ENCODE measurements around the gene PJA2.
"Not testable (repeated sequence)": the region's sequence is repeated elsewhere in the genome, so short reads cannot be mapped to it uniquely, and the experiment has no call there.

The PJA2 gene

GRCh38 chr5:109409844-109410388 lies at the start of gene PJA2:
PJA2 (minus strand) TSS chr5:109409974; CDS start chr5:109383433, 26,541 bp downstream.
- peak; percentile 100 for DNase-seq

- peak; percentile 97 for DNase-seq
Observed at GRCh38 chr5:109455598-109456096, 45.9 kb upstream of the PJA2 start.

- peak; percentile 64 for DNase-seq
Observed at GRCh38 chr5:109454731-109455505, 45.1 kb upstream of the PJA2 start.

GRCh38 chr5:109453251-109453650 lies 43.5 kb upstream of the PJA2 start:
- DNase-seq = no peak

- DNase-seq = no peak
Observed at GRCh38 chr5:109452661-109453060, 42.9 kb upstream of the PJA2 start.

- DNase-seq = no peak
Observed at GRCh38 chr5:109451146-109451545, 41.4 kb upstream of the PJA2 start.

GRCh38 chr5:109450129-109450877 lies 40.5 kb upstream of the PJA2 start:
- no peak for DNase-seq

- DNase-seq = no peak
Observed at GRCh38 chr5:109448838-109449237, 39.1 kb upstream of the PJA2 start.

GRCh38 chr5:109439590-109439989 lies 29.8 kb upstream of the PJA2 start:
- DNase-seq = no peak

- DNase-seq = no peak
Observed at GRCh38 chr5:109426075-109426474, 16.3 kb upstream of the PJA2 start.

GRCh38 chr5:109425521-109425920 lies 15.7 kb upstream of the PJA2 start:
- DNase-seq = not testable (repeated sequence)

- DNase-seq = no peak
Observed at GRCh38 chr5:109421956-109422355, 12.2 kb upstream of the PJA2 start.

- no peak for DNase-seq
Observed at GRCh38 chr5:109418712-109419352, 9.1 kb upstream of the PJA2 start.

GRCh38 chr5:109416882-109417281 lies 7.1 kb upstream of the PJA2 start:
- DNase-seq = no peak

GRCh38 chr5:109413921-109414461 lies 4.2 kb upstream of the PJA2 start:
- not testable (repeated sequence) for DNase-seq

GRCh38 chr5:109413458-109413857 lies 3.7 kb upstream of the PJA2 start:
- peak; percentile 22 for DNase-seq

GRCh38 chr5:109412981-109413402 lies 3.2 kb upstream of the PJA2 start:
- no peak for DNase-seq

- peak; percentile 89 for DNase-seq
Observed at GRCh38 chr5:109411627-109412026, 1.9 kb upstream of the PJA2 start.

GRCh38 chr5:109411149-109411514 lies 1.4 kb upstream of the PJA2 start:
- DNase-seq = no peak

- peak; percentile 88 for DNase-seq
Observed at GRCh38 chr5:109410389-109411148, 795 bp upstream of the PJA2 start.

- DNase-seq = peak; percentile 79
Observed at GRCh38 chr5:109408991-109409843, 557 bp downstream of the PJA2 start.

Measured in EL (cell line).